ENCODE data around the gene SYCP2.

The SYCP2 gene

DNA sequence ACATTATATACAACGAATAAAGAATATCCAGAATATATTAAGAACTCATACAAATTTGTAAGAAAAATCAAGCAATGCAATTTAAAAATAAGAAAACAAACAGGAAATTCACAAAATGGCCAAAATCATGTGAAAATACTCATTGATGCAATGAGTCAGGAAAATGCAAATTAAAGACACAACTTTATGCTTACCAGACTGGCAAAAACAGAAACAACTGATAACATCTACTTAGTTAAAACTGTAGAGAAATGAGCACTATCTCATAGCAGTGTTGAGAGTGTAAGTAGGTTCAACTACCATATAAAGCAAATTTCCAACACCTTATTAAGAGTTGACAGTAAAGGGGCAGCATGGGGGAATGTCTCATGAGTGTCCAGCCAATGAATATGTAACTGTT lies 62.3 kb downstream of the SYCP2 start:
- Histone ChIP-seq H4K8ac (ENCODE audit: low read depth, low read length) (no peak overlapping the region), H3K27ac (ENCODE audit: low read depth, low read length) (no peak overlapping the region), H3K79me1 (ENCODE audit: low read length) (no peaks in the 10 kb centered on the region), H4K5ac (ENCODE audit: low read length) (no peak overlapping the region), H2BK15ac (replicated peaks; ENCODE audit: low read depth) (no peak overlapping the region), H3K79me2 (ENCODE audit: control insufficient read depth, insufficient read depth, low read length) (no peaks in the 10 kb centered on the region), H3K18ac (ENCODE audit: low read length) (no peak overlapping the region), H2BK120ac (ENCODE audit: low read depth, low read length) (no peak overlapping the region), H3K4me2 (ENCODE audit: low read length) (no peak overlapping the region), H3K4ac (ENCODE audit: low read depth, low read length) (no peak overlapping the region), H3K56ac (ENCODE audit: low read length) (no peak overlapping the region), H3K4me1 (ENCODE audit: control insufficient read depth, low read depth, low read length) (no peaks in the 10 kb centered on the region), H3K9ac (ENCODE audit: low read length) (no peak overlapping the region), H3K27me3 (ENCODE audit: insufficient read depth, low read length, poor library complexity) (no peaks in the 10 kb centered on the region), H2BK5ac (ENCODE audit: low read length) (no peak overlapping the region), H2AK5ac (ENCODE audit: low read length) (no peak overlapping the region), H3K36me3 (ENCODE audit: control insufficient read depth, insufficient read depth, low read length) (no peaks in the 10 kb centered on the region), H3K4me3 (ENCODE audit: low read length) (no peak overlapping the region), H3K23ac (ENCODE audit: low read length) (no peak overlapping the region)
- DNase-seq, result no peak
- no CpG with 5 or more reads among the region's 1 CpG for WGBS (ENCODE audit: extremely low coverage, insufficient coverage, low lambda C conversion rate)

DNA sequence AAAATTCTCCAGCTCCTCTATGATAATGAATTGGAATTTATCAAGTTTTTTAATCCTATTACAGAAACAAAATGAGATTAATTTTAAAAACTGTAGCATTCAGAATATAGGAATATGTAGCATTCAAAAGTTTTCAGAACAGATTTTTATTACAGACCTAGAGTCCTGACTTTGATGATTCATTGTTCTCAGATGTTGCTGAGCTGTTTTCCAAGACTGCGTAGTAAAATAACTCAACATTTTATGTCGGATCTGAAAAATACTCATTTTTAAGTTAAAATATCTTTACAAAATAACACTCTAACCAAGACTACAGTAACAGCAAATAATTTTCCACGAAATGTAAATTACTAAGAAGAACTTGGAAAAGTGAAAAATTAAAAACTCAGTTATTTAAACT lies 67.1 kb downstream of the SYCP2 start:
- H2BK5ac ChIP-seq (ENCODE audit: low read length), result no peak overlapping the region
- no peaks in the 10 kb centered on the region for H3K79me2 ChIP-seq (ENCODE audit: control insufficient read depth, insufficient read depth, low read length)
- H3K27ac ChIP-seq (ENCODE audit: low read depth, low read length), result no peak overlapping the region
- H4K8ac ChIP-seq (ENCODE audit: low read depth, low read length), result no peak overlapping the region
- no peak overlapping the region for H3K9ac ChIP-seq (ENCODE audit: low read length)
- H3K36me3 ChIP-seq (ENCODE audit: control insufficient read depth, insufficient read depth, low read length), result no peaks in the 10 kb centered on the region
- no peak for DNase-seq
- no peak overlapping the region for H2BK120ac ChIP-seq (ENCODE audit: low read depth, low read length)
- H3K56ac ChIP-seq (ENCODE audit: low read length), result no peak overlapping the region
- no peak overlapping the region for H2BK15ac ChIP-seq (replicated peaks; ENCODE audit: low read depth)
- H3K4me1 ChIP-seq (ENCODE audit: control insufficient read depth, low read depth, low read length), result no peaks in the 10 kb centered on the region
- WGBS (ENCODE audit: extremely low coverage, insufficient coverage, low lambda C conversion rate), result no CpG with 5 or more reads among the region's 3 CpGs
- no peak overlapping the region for H3K23ac ChIP-seq (ENCODE audit: low read length)
- no peak overlapping the region for H3K18ac ChIP-seq (ENCODE audit: low read length)
- no peak overlapping the region for H4K5ac ChIP-seq (ENCODE audit: low read length)
- H2AK5ac ChIP-seq (ENCODE audit: low read length), result no peak overlapping the region
- H3K79me1 ChIP-seq (ENCODE audit: low read length), result no peaks in the 10 kb centered on the region
- no peak overlapping the region for H3K4ac ChIP-seq (ENCODE audit: low read depth, low read length)
- no peaks in the 10 kb centered on the region for H3K27me3 ChIP-seq (ENCODE audit: insufficient read depth, low read length, poor library complexity)
- no peak overlapping the region for H3K4me2 ChIP-seq (ENCODE audit: low read length)
- no peak overlapping the region for H3K4me3 ChIP-seq (ENCODE audit: low read length)

DNA sequence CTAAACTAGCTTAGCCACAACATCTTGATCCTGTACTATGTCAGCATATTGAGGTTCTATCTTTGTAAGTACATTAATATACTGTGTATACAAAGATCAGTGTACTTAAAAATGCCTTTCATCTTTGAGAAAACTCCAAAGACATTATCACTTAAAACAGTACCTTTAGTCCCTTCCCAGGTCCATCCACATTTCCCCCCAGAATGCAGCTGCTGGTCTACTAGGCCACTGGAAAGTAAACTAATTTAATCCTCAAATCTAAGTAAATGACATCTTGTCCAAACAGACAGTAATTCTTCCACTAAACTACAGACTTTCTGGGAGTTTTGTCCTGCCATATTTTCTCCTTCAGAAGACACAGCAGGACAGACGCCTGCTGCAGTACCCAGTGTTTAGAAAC lies 68.7 kb downstream of the SYCP2 start:
- Histone ChIP-seq H3K4me1 (ENCODE audit: control insufficient read depth, low read depth, low read length) (no peaks in the 10 kb centered on the region), H3K4me2 (ENCODE audit: low read length) (no peak overlapping the region), H4K5ac (ENCODE audit: low read length) (no peak overlapping the region), H4K8ac (ENCODE audit: low read depth, low read length) (no peak overlapping the region), H3K27ac (ENCODE audit: low read depth, low read length) (no peak overlapping the region), H3K79me1 (ENCODE audit: low read length) (no peaks in the 10 kb centered on the region), H3K23ac (ENCODE audit: low read length) (no peak overlapping the region), H3K36me3 (ENCODE audit: control insufficient read depth, insufficient read depth, low read length) (no peaks in the 10 kb centered on the region), H3K9ac (ENCODE audit: low read length) (no peak overlapping the region), H2BK15ac (replicated peaks; ENCODE audit: low read depth) (no peak overlapping the region), H2BK5ac (ENCODE audit: low read length) (no peak overlapping the region), H2AK5ac (ENCODE audit: low read length) (no peak overlapping the region), H3K4me3 (ENCODE audit: low read length) (no peak overlapping the region), H2BK120ac (ENCODE audit: low read depth, low read length) (no peak overlapping the region), H3K4ac (ENCODE audit: low read depth, low read length) (no peak overlapping the region), H3K27me3 (ENCODE audit: insufficient read depth, low read length, poor library complexity) (no peaks in the 10 kb centered on the region), H3K56ac (ENCODE audit: low read length) (no peak overlapping the region), H3K79me2 (ENCODE audit: control insufficient read depth, insufficient read depth, low read length) (no peaks in the 10 kb centered on the region), H3K18ac (ENCODE audit: low read length) (no peak overlapping the region)
- no peak for DNase-seq
- no CpG with 5 or more reads among the region's 1 CpG for WGBS (ENCODE audit: extremely low coverage, insufficient coverage, low lambda C conversion rate)

DNA sequence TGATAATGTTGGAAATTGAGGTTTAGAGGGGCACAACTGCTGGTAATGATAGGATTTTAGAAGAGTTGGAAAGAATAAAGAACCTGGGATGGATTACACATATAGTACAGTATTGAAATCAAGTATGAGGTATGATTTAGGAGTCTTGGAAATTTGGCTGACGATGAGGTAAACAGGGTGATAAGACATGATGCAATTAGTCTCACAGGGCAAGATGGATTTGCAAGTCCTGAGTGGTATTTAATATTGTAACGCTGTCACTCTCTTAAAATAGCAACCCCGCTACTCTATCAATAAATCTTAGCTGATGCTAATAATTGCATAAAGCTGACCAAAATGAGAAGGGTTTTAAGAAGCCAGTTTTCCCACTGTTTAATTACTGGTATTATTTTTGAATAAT lies 70.4 kb downstream of the SYCP2 start:
- H3K4me1 ChIP-seq (ENCODE audit: control insufficient read depth, low read depth, low read length), result no peaks in the 10 kb centered on the region
- no peak overlapping the region for H3K18ac ChIP-seq (ENCODE audit: low read length)
- H3K56ac ChIP-seq (ENCODE audit: low read length), result no peak overlapping the region
- H2BK15ac ChIP-seq (replicated peaks; ENCODE audit: low read depth), result no peak overlapping the region
- H3K4me3 ChIP-seq (ENCODE audit: low read length), result no peak overlapping the region
- H3K4me2 ChIP-seq (ENCODE audit: low read length), result no peak overlapping the region
- H3K36me3 ChIP-seq (ENCODE audit: control insufficient read depth, insufficient read depth, low read length), result no peaks in the 10 kb centered on the region
- H3K79me2 ChIP-seq (ENCODE audit: control insufficient read depth, insufficient read depth, low read length), result no peaks in the 10 kb centered on the region
- no peak overlapping the region for H3K27ac ChIP-seq (ENCODE audit: low read depth, low read length)
- no peak overlapping the region for H3K23ac ChIP-seq (ENCODE audit: low read length)
- no CpG with 5 or more reads among the region's 3 CpGs for WGBS (ENCODE audit: extremely low coverage, insufficient coverage, low lambda C conversion rate)
- no peak overlapping the region for H2BK5ac ChIP-seq (ENCODE audit: low read length)
- H3K9ac ChIP-seq (ENCODE audit: low read length), result no peak overlapping the region
- no peaks in the 10 kb centered on the region for H3K27me3 ChIP-seq (ENCODE audit: insufficient read depth, low read length, poor library complexity)
- no peak overlapping the region for H2AK5ac ChIP-seq (ENCODE audit: low read length)
- H4K5ac ChIP-seq (ENCODE audit: low read length), result no peak overlapping the region
- H3K79me1 ChIP-seq (ENCODE audit: low read length), result no peaks in the 10 kb centered on the region
- H4K8ac ChIP-seq (ENCODE audit: low read depth, low read length), result no peak overlapping the region
- no peak overlapping the region for H3K4ac ChIP-seq (ENCODE audit: low read depth, low read length)
- H2BK120ac ChIP-seq (ENCODE audit: low read depth, low read length), result no peak overlapping the region
- DNase-seq, result no peak

DNA sequence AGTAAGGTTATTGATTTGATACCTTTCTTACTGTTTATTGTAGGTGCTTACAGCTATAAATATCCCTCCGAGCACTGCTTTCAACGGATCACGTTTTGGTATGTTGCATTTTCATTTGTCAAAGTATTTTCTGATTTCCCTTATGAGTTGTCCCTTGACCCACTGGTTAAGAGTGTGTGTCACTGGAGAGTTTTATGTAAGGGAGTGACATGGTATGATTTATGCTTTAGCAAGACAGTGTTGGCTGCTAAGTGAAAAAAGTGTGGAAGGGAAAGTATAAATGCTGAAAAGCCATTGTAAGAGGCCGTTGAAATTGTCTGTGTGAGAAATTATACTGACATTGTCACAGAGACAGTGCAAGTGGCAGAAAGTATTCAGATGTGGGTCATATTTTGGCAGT lies 72.0 kb downstream of the SYCP2 start:
- H3K79me1 ChIP-seq (ENCODE audit: low read length), result no peaks in the 10 kb centered on the region
- H3K56ac ChIP-seq (ENCODE audit: low read length), result no peak overlapping the region
- no peak overlapping the region for H2BK5ac ChIP-seq (ENCODE audit: low read length)
- no peak overlapping the region for H3K4me3 ChIP-seq (ENCODE audit: low read length)
- no peaks in the 10 kb centered on the region for H3K27me3 ChIP-seq (ENCODE audit: insufficient read depth, low read length, poor library complexity)
- H2BK15ac ChIP-seq (replicated peaks; ENCODE audit: low read depth), result no peak overlapping the region
- no peak overlapping the region for H3K18ac ChIP-seq (ENCODE audit: low read length)
- no peak overlapping the region for H4K8ac ChIP-seq (ENCODE audit: low read depth, low read length)
- no peak for DNase-seq
- H3K4ac ChIP-seq (ENCODE audit: low read depth, low read length), result no peak overlapping the region
- no peaks in the 10 kb centered on the region for H3K4me1 ChIP-seq (ENCODE audit: control insufficient read depth, low read depth, low read length)
- H3K36me3 ChIP-seq (ENCODE audit: control insufficient read depth, insufficient read depth, low read length), result no peaks in the 10 kb centered on the region
- H4K5ac ChIP-seq (ENCODE audit: low read length), result no peak overlapping the region
- no peaks in the 10 kb centered on the region for H3K79me2 ChIP-seq (ENCODE audit: control insufficient read depth, insufficient read depth, low read length)
- no peak overlapping the region for H3K9ac ChIP-seq (ENCODE audit: low read length)
- WGBS (ENCODE audit: extremely low coverage, insufficient coverage, low lambda C conversion rate), result no CpG with 5 or more reads among the region's 4 CpGs
- no peak overlapping the region for H3K27ac ChIP-seq (ENCODE audit: low read depth, low read length)
- no peak overlapping the region for H2BK120ac ChIP-seq (ENCODE audit: low read depth, low read length)
- no peak overlapping the region for H2AK5ac ChIP-seq (ENCODE audit: low read length)
- H3K23ac ChIP-seq (ENCODE audit: low read length), result no peak overlapping the region
- H3K4me2 ChIP-seq (ENCODE audit: low read length), result no peak overlapping the region

DNA sequence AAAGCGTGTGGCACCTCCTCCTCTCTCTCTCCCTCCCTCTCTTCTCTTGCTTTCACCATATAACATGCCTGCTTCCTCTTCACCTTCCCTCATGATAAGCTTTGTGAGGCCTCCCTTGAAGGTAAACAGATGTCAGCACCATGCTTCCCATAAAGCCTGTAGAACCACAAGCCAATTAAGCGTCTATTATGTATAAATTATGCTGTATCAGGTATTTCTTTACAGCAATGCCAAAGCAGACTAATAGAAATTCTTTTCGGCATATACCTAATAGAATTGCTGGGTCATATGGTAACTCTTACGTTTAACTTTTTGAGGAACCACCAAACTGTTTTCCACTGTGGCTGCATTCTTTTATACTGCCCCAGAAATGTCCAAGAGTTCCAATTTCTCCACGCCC lies 75.0 kb downstream of the SYCP2 start:
- Histone ChIP-seq H3K56ac (ENCODE audit: low read length) (no peak overlapping the region), H3K18ac (ENCODE audit: low read length) (no peak overlapping the region), H3K36me3 (ENCODE audit: control insufficient read depth, insufficient read depth, low read length) (no peaks in the 10 kb centered on the region), H2BK15ac (replicated peaks; ENCODE audit: low read depth) (no peak overlapping the region), H2BK5ac (ENCODE audit: low read length) (no peak overlapping the region), H4K8ac (ENCODE audit: low read depth, low read length) (no peak overlapping the region), H3K4me1 (ENCODE audit: control insufficient read depth, low read depth, low read length) (no peaks in the 10 kb centered on the region), H3K27ac (ENCODE audit: low read depth, low read length) (no peak overlapping the region), H3K4ac (ENCODE audit: low read depth, low read length) (no peak overlapping the region), H2AK5ac (ENCODE audit: low read length) (no peak overlapping the region), H3K79me2 (ENCODE audit: control insufficient read depth, insufficient read depth, low read length) (no peaks in the 10 kb centered on the region), H3K4me2 (ENCODE audit: low read length) (no peak overlapping the region), H3K23ac (ENCODE audit: low read length) (no peak overlapping the region), H2BK120ac (ENCODE audit: low read depth, low read length) (no peak overlapping the region), H4K5ac (ENCODE audit: low read length) (no peak overlapping the region), H3K9ac (ENCODE audit: low read length) (no peak overlapping the region), H3K27me3 (ENCODE audit: insufficient read depth, low read length, poor library complexity) (no peaks in the 10 kb centered on the region), H3K4me3 (ENCODE audit: low read length) (no peak overlapping the region), H3K79me1 (ENCODE audit: low read length) (no peaks in the 10 kb centered on the region)
- WGBS (ENCODE audit: extremely low coverage, insufficient coverage, low lambda C conversion rate), result no CpG with 5 or more reads among the region's 5 CpGs
- DNase-seq, result no peak
